Measurements from ENCODE around the gene CEP43. TPM values are rescaled to one million over a fixed set of nuclear protein-coding genes. Genes with fewer than 3 reads are reported as not detected.

CEP43 gene
- total and polyA plus RNA-seq, 9 donors: 7.5 to 39.5 (median 13.9) TPM

- Histone ChIP-seq H3K36me3 (no peaks in the 10 kb centered on the region), H3K27me3 (no peaks in the 10 kb centered on the region), H3K27ac (no peak overlapping the region), H3K4me1 (ENCODE audit: insufficient read depth) (no peaks in the 10 kb centered on the region), H3K9me3 (no peaks in the 10 kb centered on the region), H3K4me3 (no peak overlapping the region)
- TF ChIP-seq CTCF (IDR thresholded peaks at IDR 0.05) (no peak), POLR2A (IDR thresholded peaks at IDR 0.05) (no peak), EP300 (IDR thresholded peaks at IDR 0.05) (no peak)
- intact Hi-C loops (cut with DNase I): no loop called here
- DNase-seq: no peak
- 94 to 96% (median 95%) methylated on average over 3 of the region's 3 CpGs for whole genome bisulfite sequencing, 3 donors
These were observed 34.9 kb downstream of the CEP43 start for GRCh38 chr6:167034056-167034455.

DNA sequence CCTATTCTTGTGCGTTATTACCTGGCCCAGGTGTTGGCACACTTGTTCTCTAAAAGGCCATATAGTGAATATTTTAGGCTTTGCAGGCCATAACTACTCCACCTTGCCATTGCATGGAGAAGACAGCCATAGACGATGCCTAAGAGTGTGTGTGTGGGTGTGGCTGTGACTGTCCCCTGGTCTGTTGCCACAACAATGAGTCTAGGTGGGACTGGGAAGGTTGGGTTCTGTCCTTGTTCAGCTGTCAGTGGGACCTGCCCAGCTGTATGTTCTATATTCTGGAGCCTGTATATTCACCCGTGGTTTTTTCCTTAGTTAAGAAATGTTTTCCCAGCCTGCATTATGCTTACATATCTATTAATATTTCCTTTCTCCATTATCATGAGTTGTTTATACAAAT is 38.6 kb downstream of the CEP43 start:
- no peak for DNase-seq
- H3K36me3 ChIP-seq: no peaks in the 10 kb centered on the region

DNA sequence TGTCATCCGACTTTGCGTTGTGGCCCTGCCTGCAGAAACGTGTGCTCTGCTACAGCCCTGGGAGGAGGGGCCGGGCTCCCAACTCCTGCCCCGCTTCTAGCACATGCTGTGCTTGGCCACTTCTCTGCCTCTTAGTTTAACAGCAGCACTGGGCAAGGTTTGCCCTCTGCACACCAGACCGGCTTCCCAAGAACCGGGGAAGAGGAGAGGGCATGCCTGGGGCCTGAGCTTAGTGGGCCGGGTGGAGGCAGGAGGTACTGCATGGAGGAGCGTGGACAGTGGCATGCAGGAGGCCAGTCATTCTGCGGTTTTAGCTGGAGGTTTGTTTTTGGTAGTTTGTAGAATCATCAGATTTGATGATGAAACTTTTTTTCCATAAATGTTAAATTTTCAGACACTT is 45.5 kb downstream of the CEP43 start:
- intact Hi-C loops (cut with DNase I): no loop called here
- no peak for TF ChIP-seq POLR2A (IDR thresholded peaks at IDR 0.05)
- TF ChIP-seq CTCF (IDR thresholded peaks at IDR 0.05): no peak
- TF ChIP-seq EP300 (IDR thresholded peaks at IDR 0.05): no peak

More for the DNA sequence above, 38.6 kb downstream of the CEP43 start:
- H3K4me1 ChIP-seq (ENCODE audit: insufficient read depth): no peaks in the 10 kb centered on the region
- H3K27ac ChIP-seq: no peak overlapping the region
- intact Hi-C loops (cut with DNase I): no loop called here
- no peaks in the 10 kb centered on the region for H3K27me3 ChIP-seq
- no peak for TF ChIP-seq POLR2A (IDR thresholded peaks at IDR 0.05)
- TF ChIP-seq CTCF (IDR thresholded peaks at IDR 0.05): no peak
- no peak for TF ChIP-seq EP300 (IDR thresholded peaks at IDR 0.05)
- 71 to 81% (median 74%) methylated on average over 3 of the region's 3 CpGs for WGBS, 3 donors
- H3K9me3 ChIP-seq: no peaks in the 10 kb centered on the region
- H3K4me3 ChIP-seq: no peak overlapping the region

GRCh38 chr6:167045828-167046580 is 46.8 kb downstream of the CEP43 start:
- 88 to 94% (median 89%) methylated on average over 6 of the region's 6 CpGs for WGBS, 3 donors

More for the DNA sequence above, 45.5 kb downstream of the CEP43 start:
- Histone ChIP-seq H3K4me1 (ENCODE audit: insufficient read depth) (no peaks in the 10 kb centered on the region), H3K9me3 (no peaks in the 10 kb centered on the region), H3K27ac (no peak overlapping the region), H3K36me3 (peaks cover 2% of the 10 kb centered on the region), H3K4me3 (no peak overlapping the region), H3K27me3 (no peaks in the 10 kb centered on the region)
- 72 to 84% (median 79%) methylated on average over 10 of the region's 10 CpGs for WGBS, 3 donors
- DNase-seq: no peak

More at GRCh38 chr6:167045828-167046580, 46.8 kb downstream of the CEP43 start:
- Histone ChIP-seq H3K27me3 (no peaks in the 10 kb centered on the region), H3K36me3 (peaks cover 2% of the 10 kb centered on the region), H3K4me1 (ENCODE audit: insufficient read depth) (no peaks in the 10 kb centered on the region), H3K4me3 (no peak overlapping the region), H3K9me3 (no peaks in the 10 kb centered on the region), H3K27ac (no peak overlapping the region)
- intact Hi-C loops (cut with DNase I): no loop called here
- no peak for DNase-seq
- TF ChIP-seq CTCF (IDR thresholded peaks at IDR 0.05): no peak
- TF ChIP-seq POLR2A (IDR thresholded peaks at IDR 0.05): no peak
- no peak for TF ChIP-seq EP300 (IDR thresholded peaks at IDR 0.05)

All from ovary (tissue), 9 donors.